NB4 (cell line): ENCODE measurements around the gene COG6.

Experiments used
- CTCF ChIP-seq: IDR thresholded peaks from one replicate; pipeline ENCODE4 v1.5.1; 2012; ENCODE audit warnings: low read depth, low read length
- MAX ChIP-seq: IDR thresholded peaks from 2 replicates; pipeline ENCODE4 v1.6.1; 2011; ENCODE audit warnings: low read depth, low read length
- MYC ChIP-seq: IDR thresholded peaks from 2 replicates; pipeline ENCODE4 v1.6.1; 2011; ENCODE audit warnings: low read depth, low read length
- POLR2A ChIP-seq: IDR thresholded peaks from 2 replicates; pipeline ENCODE4 v1.6.1; 2011; ENCODE audit warnings: mild to moderate bottlenecking; ENCODE audit not compliant: insufficient read length; ENCODE audit errors: extremely low read depth

GRCh38 chr13:39788102-39788501, 132.6 kb downstream of the COG6 start:
- TF ChIP-seq CTCF (no peak), MAX (no peak), POLR2A (no peak), MYC (no peak)
